NCI-H1092 (cell line): ENCODE results near the gene TMEM259.

Experiments used
- DNase-seq: peaks from one replicate; lab custom pipeline; 2025; lab: John Stamatoyannopoulos, UW

The TMEM259 gene

DNA sequence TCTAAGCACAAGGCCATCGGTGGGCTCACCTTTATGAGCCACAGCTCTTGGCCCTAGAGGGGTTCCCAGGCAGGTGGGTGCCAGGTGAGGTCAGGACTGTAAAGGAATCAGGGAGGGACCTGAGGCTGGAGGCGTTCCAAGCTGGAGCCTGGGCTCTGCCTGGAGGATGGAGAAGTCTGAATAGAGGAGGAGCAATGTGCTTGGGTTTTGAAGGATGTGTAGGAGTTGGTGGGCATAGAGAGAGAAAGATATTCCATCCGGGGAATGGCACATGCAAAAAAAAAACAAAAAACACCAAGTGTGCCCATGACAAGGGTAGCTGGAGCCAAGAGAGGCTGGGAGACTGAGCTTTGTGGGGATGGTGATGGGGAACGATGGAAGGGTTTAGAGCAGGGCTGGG is 18.3 kb downstream of the TMEM259 start:
- DNase-seq = no peak

DNA sequence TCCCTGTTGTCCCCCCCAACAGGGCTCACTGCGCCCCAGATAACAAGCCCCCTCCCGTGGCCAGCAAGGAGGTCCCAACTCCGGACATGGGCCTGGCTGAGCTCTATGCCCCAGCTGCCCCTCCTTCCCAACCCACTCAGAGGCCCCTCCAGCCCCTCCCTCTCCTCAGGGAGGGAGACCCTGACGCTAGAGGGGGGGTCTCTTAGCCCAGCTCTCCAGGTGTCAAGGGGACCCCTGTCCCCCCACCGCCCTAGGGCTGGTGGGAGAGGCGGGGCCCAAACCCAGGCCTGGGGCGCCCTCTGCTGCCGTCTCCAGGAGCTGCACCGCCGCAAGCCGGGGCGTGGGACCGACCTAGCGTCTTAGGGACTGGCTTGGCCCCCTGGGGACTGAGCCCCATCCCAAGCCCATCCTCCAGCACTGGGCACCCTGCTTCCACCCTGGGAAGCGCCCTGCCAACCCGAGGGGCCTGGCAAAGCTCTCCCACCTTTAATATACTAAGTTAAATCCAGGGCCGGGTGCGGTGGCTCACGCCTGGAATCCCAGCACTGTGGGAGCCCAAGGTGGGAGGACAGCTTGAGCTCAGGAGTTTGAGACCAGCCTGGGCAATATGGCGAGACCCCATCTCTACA is 19.3 kb downstream of the TMEM259 start:
- no peak for DNase-seq

- no peak for DNase-seq
Measured at GRCh38 chr19:1000591-1001537, 20.1 kb downstream of the TMEM259 start.

DNA sequence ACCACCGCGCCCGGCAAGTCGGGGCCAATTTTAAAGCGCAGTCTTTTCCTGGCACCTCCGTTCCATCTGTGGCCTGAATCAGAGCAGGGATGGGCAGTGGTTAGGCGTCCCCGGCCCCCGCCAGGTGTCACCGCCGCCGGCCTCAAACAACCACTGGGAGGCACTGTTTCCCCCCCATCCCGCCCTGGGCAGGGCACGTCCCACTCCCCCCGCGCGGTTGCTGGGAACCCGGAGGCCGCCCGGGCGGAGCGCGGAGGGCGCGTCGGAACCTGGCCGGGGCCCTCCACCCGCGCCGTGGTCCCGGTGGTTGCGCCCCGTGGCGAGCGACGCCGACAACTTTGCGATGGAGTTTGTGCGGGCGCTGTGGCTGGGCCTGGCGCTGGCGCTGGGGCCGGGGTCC is 20.8 kb downstream of the TMEM259 start, which contains the start of gene GRIN3B:
Gene GRIN3B, plus strand, starts transcription at position 325 of the 400 bp plus-strand sequence. Its CDS starts 19 bp downstream, at position 344.
- no peak for DNase-seq

DNA sequence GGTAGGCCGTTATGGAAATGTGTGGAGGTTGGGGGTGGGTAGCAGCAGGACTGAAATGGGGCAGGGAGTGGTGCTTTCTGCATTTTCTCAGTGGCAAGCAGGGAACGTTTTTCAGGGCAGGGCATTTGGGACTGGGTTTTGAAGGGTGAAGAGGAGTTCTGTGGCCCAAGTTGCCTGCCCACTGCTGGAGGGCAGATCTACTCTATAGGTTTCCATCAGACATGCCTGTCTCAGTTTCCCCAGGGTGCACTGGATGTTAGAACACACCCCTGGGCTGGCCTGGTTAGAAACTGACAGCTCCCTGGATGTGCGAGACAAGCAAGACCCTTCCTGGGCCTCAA is 21.6 kb downstream of the TMEM259 start:
- DNase-seq = no peak

GRCh38 chr19:998064-998463 is 22.9 kb downstream of the TMEM259 start:
- no peak for DNase-seq

GRCh38 chr19:996051-996838 is 24.7 kb downstream of the TMEM259 start:
- peak; percentile 62 for DNase-seq

GRCh38 chr19:995051-995827 is 25.7 kb downstream of the TMEM259 start:
- peak; percentile 74 for DNase-seq

DNA sequence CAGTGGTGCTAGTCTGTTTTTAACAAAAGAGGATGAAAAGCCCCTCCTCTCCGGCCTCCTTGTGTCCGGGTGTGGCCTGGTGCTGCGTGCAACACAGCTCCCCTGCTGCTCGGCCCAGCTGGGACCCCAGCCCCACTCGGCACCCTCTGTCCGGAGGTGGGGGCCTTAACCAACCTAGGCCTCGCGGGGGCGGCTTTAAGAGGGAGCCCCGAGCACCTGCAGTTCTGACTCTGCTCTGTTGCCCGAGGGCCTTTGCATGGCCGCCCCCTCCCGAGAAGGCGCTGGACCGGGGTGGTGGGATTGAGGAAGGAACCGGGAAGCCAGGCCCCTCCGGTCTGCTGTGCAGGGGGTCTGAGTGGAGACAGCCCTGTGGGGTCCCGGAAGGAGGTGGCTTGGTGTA is 26.4 kb downstream of the TMEM259 start:
- no peak for DNase-seq

DNA sequence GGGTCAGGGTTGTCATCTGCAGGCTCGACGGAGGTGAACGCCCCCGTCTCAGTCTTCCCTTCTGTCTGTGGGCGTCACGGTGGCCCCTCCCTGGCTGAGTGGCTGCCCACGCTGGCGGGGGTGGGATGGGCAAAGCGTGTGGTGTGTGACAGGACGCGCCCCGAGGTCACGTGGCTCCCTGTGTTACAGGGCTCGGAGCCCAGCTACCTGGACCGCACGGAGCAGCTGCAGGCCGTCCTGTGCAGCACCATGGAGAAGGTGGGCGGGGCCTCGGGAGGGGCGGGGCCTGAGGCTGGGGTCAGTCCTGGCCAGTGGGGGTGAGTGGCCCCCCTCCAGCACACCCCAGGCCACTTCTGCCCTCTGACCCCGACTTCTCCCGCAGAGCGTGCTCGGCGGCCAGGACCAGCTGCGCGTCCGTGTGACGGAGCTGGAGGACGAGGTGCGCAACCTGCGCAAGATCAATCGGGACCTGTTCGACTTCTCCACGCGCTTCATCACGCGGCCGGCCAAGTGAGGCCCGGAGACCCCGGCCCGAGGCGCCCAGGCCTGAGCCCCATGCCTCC is 27.0 kb downstream of the TMEM259 start:
- DNase-seq = no peak

DNA sequence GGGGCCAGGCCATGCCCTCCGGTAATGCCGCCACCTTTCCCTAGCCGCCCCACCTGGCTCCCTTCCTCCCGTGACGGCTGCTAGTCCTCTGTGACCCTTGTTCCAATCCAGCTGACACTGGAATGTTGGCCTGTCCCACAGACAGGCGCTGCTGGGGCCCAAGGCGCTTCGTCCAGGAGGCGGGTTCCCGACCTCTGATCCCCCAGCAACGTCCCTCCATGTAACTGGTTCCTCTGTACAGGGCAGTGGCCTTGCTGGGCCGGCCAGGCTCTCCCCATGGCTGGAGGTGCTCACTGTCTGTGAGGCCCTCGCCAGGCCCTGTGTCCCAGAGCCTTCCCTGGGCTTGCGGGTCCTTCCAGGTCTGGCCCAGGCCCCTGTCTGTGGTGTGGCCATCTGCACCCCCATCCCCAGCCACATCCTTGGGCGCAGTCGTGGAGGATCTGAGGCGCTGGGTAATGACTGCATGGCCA is 27.5 kb downstream of the TMEM259 start:
- no peak for DNase-seq

DNA sequence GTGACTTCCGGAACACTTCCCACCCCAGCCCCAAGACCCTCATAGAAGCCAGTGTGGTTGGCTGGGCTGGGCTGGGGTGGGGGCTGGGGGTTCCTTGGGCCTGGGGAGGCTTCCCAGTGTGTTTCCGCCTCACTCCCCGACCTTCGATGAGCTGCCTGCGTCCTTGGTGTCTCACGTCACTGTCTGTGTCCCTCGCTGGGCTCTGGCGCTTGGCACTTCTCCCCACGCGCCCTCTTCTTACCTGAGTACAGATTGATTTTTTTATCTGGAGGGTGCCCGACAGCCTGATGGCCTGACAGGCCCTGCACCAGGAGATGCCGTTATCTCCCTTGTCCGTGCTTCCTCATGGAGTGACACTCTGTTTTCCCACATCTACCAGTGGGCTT is 28.3 kb downstream of the TMEM259 start:
- no peak for DNase-seq

DNA sequence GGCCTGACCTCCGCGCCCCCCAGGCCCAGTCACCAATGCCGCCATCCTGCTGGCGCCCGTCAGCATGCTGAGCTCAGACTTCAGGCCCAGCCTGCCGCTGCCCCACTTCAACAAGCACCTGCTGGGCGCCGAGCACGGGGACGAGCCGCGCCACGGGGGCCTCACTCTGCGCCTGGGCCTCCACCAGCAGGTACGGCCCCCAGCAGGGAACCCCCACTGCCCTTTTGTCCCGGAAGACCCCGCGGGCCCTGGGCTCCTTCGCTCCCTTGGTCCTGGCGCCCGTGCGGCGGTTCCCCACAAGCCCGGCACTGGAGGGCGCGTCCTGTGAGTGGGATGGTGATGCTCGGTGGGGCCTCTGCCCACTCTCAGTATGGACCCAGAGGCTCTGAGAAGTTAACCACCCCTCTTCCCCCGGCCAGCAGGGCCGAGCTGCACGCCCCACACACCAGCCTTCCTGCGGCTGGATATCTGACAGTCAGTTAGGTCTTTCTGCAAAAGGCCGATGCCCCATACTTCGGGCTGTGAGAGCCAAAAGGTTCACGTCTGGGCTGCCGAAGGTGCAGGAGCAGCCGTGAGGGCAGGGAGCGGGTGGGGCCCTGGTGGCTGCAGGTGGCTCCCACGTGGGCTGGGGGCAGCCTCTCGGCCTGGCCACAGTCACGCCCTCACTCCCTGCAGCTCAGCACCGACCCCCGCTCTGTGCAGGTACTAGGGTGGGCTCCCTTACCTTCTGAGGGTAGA is 28.8 kb downstream of the TMEM259 start:
- no peak for DNase-seq

GRCh38 chr19:991174-991931 is 29.6 kb downstream of the TMEM259 start:
- DNase-seq = no peak

GRCh38 chr19:990746-991145 is 30.2 kb downstream of the TMEM259 start:
- DNase-seq = no peak

DNA sequence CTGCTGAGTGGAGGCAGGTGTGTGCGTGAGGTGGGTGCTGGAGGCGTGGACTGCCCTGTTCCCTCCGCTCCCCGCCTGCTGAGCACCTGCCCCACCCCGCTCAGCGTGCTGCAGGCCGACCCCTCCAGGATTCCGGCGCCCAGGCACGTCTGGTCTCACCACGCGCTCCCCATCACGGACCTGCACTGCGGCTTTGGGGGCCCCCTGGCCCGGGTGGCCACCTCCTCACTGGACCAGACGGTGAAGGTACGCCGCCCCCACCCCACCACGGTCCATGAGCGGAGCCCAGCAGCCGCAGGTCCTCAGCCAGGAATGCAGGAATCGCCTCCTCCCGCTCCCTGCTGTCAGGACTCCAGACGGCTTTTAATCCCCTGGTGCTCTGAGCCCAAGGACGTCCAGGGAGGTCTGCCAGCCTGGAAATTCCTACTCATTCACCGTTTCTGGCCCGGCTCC is 30.8 kb downstream of the TMEM259 start:
- DNase-seq = no peak

GRCh38 chr19:989381-990081 is 31.4 kb downstream of the TMEM259 start:
- no peak for DNase-seq

DNA sequence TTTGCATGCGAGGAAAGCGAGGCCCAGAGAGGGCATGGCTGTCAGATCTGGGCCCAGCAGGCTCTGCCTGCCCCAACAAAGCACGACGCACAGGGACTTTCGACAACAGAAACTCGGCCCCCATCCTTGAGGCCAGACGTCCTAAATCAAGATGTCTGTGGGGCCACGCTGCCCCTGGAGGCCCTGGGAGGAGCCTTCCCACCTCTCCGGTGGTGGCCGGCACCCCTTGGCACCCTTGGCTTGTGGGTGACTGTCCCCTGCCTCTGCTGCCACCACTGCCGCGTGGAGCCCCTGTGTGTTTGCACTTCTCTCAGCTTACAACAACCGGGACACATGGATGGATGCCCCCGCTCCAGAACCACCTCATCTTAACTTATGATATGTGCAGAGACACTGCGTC is 32.4 kb downstream of the TMEM259 start:
- DNase-seq = no peak

DNA sequence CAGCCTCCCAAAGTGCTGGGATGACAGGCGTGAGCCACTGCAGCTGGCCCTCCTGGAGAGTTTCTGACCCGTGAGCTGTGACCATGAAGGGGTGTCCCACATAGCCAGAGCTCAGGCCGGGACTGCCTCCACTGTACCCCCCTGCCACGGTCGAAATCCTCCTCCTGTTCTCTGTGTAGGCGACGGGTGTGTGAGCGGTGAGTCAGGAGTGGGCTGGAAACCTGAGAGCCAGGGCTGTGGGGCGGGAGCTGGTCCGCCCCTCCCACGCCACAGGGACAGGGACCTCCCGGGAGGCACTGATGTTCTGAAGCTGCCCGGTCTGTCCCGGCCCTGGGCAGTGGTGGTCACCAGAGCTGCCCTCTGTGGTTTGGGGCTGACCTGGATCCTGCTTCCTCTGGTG is 32.8 kb downstream of the TMEM259 start:
- no peak for DNase-seq
